ENCODE measurements around the gene PTPRD. TPM values are rescaled to one million over a fixed set of nuclear protein-coding genes. Genes with fewer than 3 reads are reported as not detected.

The PTPRD gene
- total RNA-seq, 1 donor from 2014 or later, result 75.7 TPM

DNA sequence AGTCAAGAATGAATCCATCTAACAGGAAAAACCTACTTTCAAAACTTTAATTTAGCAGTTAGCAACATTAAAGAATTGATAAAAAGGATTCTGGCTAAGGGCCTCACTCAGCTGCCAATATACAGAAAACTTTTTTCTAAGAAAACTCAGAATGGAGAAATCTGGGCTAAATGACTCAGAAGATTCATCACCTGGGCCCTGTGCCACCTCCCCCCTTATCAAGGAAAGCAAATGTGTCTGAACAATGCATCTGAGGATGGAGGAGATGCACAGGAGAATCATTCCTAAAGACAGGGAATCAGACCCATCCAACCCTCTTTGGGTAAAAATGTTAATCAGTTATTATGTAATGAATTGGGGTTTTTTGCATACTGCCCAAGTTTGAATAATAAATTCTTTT, 2221.2 kb downstream of the PTPRD start:
- Histone ChIP-seq H3K36me3 (ENCODE audit: control insufficient read depth in 3 of 3, insufficient read depth in 3 of 3, low read length in 3 of 3) (no peaks in the 10 kb centered on the region), H3K9me3 (ENCODE audit: control insufficient read depth in 3 of 3, low read length in 3 of 3) (no peaks in the 10 kb centered on the region), H3K27ac (ENCODE audit: low read depth, low read length) (no peak overlapping the region), H3K27me3 (ENCODE audit: control insufficient read depth in 3 of 3, insufficient read depth in 3 of 3, low read length in 3 of 3) (no peaks in the 10 kb centered on the region), H3K4me1 (ENCODE audit: control insufficient read depth in 3 of 3, insufficient read depth in 3 of 3, low read length in 3 of 3) (no peaks in the 10 kb centered on the region), H3K4me3 (ENCODE audit: low read length in 3 of 3) (no peak overlapping the region), H3K9ac (ENCODE audit: low read depth in 1 of 3, low read length in 3 of 3) (no peak overlapping the region)

GRCh38 chr9:8391132-8391531, 2221.7 kb downstream of the PTPRD start:
- H3K9me3 ChIP-seq (ENCODE audit: control insufficient read depth in 3 of 3, low read length in 3 of 3), result no peaks in the 10 kb centered on the region
- no peak overlapping the region for H3K9ac ChIP-seq (ENCODE audit: low read depth in 1 of 3, low read length in 3 of 3)
- H3K36me3 ChIP-seq (ENCODE audit: control insufficient read depth in 3 of 3, insufficient read depth in 3 of 3, low read length in 3 of 3), result no peaks in the 10 kb centered on the region
- no peaks in the 10 kb centered on the region for H3K27me3 ChIP-seq (ENCODE audit: control insufficient read depth in 3 of 3, insufficient read depth in 3 of 3, low read length in 3 of 3)
- no peak overlapping the region for H3K4me3 ChIP-seq (ENCODE audit: low read length in 3 of 3)
- H3K27ac ChIP-seq (ENCODE audit: low read depth, low read length), result no peak overlapping the region
- no peaks in the 10 kb centered on the region for H3K4me1 ChIP-seq (ENCODE audit: control insufficient read depth in 3 of 3, insufficient read depth in 3 of 3, low read length in 3 of 3)

DNA sequence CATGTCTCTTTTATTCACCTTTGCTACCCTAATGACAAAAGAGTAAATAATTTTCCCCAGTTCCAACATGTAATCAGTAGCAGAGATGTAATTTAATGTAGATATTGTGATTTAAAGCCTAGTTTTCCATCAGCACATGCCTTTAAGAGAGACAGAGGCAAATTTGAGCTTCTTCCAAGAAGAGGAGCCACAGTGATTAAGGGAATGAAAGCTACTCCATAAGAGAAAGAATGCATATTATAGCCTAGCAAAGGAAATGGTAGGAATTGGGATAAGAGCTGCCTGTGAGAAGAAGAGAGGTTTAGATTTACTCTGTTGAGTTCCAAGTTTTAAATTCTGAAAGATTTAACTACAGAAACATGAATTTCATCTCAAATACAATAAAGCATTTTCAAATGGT, 2222.2 kb downstream of the PTPRD start:
- Histone ChIP-seq H3K36me3 (ENCODE audit: control insufficient read depth in 3 of 3, insufficient read depth in 3 of 3, low read length in 3 of 3) (no peaks in the 10 kb centered on the region), H3K27ac (ENCODE audit: low read depth, low read length) (no peak overlapping the region), H3K4me3 (ENCODE audit: low read length in 3 of 3) (no peak overlapping the region), H3K9me3 (ENCODE audit: control insufficient read depth in 3 of 3, low read length in 3 of 3) (no peaks in the 10 kb centered on the region), H3K4me1 (ENCODE audit: control insufficient read depth in 3 of 3, insufficient read depth in 3 of 3, low read length in 3 of 3) (no peaks in the 10 kb centered on the region), H3K9ac (ENCODE audit: low read depth in 1 of 3, low read length in 3 of 3) (no peak overlapping the region), H3K27me3 (ENCODE audit: control insufficient read depth in 3 of 3, insufficient read depth in 3 of 3, low read length in 3 of 3) (no peaks in the 10 kb centered on the region)

GRCh38 chr9:8389531-8389930, 2223.3 kb downstream of the PTPRD start:
- no peaks in the 10 kb centered on the region for H3K4me1 ChIP-seq (ENCODE audit: control insufficient read depth in 3 of 3, insufficient read depth in 3 of 3, low read length in 3 of 3)
- H3K9me3 ChIP-seq (ENCODE audit: control insufficient read depth in 3 of 3, low read length in 3 of 3), result no peaks in the 10 kb centered on the region
- no peak overlapping the region for H3K27ac ChIP-seq (ENCODE audit: low read depth, low read length)
- no peak overlapping the region for H3K9ac ChIP-seq (ENCODE audit: low read depth in 1 of 3, low read length in 3 of 3)
- no peaks in the 10 kb centered on the region for H3K36me3 ChIP-seq (ENCODE audit: control insufficient read depth in 3 of 3, insufficient read depth in 3 of 3, low read length in 3 of 3)
- H3K4me3 ChIP-seq (ENCODE audit: low read length in 3 of 3), result no peak overlapping the region
- H3K27me3 ChIP-seq (ENCODE audit: control insufficient read depth in 3 of 3, insufficient read depth in 3 of 3, low read length in 3 of 3), result no peaks in the 10 kb centered on the region

DNA sequence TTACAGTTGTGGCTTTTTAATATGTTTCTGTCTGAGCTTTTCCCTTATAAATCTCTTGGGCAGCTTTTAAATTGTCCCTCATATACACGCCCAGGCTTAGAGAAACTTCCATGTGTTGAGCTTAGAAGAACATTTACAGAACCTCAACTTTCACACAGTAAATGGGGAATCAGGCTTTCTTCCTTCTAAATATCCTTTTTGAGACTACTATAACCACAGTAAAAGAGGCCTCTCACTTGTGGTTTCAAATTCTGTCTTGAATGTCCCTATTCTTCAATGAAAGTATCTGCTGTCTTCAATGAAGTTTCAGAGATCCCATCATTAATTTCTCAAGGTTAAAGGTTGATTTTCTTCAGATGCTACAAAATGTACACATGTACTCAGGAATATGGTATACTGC, 2224.7 kb downstream of the PTPRD start:
- Histone ChIP-seq H3K4me1 (ENCODE audit: control insufficient read depth in 3 of 3, insufficient read depth in 3 of 3, low read length in 3 of 3) (no peaks in the 10 kb centered on the region), H3K27me3 (ENCODE audit: control insufficient read depth in 3 of 3, insufficient read depth in 3 of 3, low read length in 3 of 3) (no peaks in the 10 kb centered on the region), H3K36me3 (ENCODE audit: control insufficient read depth in 3 of 3, insufficient read depth in 3 of 3, low read length in 3 of 3) (no peaks in the 10 kb centered on the region), H3K9ac (ENCODE audit: low read depth in 1 of 3, low read length in 3 of 3) (no peak overlapping the region), H3K27ac (ENCODE audit: low read depth, low read length) (no peak overlapping the region), H3K4me3 (ENCODE audit: low read length in 3 of 3) (no peak overlapping the region), H3K9me3 (ENCODE audit: control insufficient read depth in 3 of 3, low read length in 3 of 3) (no peaks in the 10 kb centered on the region)

DNA sequence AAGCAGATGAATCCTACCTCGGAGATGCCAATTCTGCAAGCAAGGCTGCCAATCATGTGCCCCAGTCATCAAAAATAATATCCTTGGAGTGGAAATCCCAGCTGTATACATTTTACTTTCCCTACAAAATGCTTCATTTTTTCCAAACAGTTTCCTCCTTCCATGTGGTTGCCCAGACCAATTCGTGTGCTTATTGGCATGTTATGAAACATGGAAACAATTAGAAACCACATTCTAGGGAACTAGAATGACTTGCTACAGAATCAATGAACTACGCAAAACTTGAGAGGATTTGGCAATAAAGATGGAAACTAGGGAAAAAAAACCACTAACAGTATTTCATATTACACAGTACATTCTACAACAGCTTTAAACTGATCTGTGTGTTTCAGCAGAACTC, 2228.7 kb downstream of the PTPRD start:
- Histone ChIP-seq H3K27ac (ENCODE audit: low read depth, low read length) (no peak overlapping the region), H3K4me3 (ENCODE audit: low read length in 3 of 3) (no peak overlapping the region), H3K27me3 (ENCODE audit: control insufficient read depth in 3 of 3, insufficient read depth in 3 of 3, low read length in 3 of 3) (no peaks in the 10 kb centered on the region), H3K36me3 (ENCODE audit: control insufficient read depth in 3 of 3, insufficient read depth in 3 of 3, low read length in 3 of 3) (no peaks in the 10 kb centered on the region), H3K9ac (ENCODE audit: low read depth in 1 of 3, low read length in 3 of 3) (no peak overlapping the region), H3K4me1 (ENCODE audit: control insufficient read depth in 3 of 3, insufficient read depth in 3 of 3, low read length in 3 of 3) (no peaks in the 10 kb centered on the region), H3K9me3 (ENCODE audit: control insufficient read depth in 3 of 3, low read length in 3 of 3) (no peaks in the 10 kb centered on the region)

DNA sequence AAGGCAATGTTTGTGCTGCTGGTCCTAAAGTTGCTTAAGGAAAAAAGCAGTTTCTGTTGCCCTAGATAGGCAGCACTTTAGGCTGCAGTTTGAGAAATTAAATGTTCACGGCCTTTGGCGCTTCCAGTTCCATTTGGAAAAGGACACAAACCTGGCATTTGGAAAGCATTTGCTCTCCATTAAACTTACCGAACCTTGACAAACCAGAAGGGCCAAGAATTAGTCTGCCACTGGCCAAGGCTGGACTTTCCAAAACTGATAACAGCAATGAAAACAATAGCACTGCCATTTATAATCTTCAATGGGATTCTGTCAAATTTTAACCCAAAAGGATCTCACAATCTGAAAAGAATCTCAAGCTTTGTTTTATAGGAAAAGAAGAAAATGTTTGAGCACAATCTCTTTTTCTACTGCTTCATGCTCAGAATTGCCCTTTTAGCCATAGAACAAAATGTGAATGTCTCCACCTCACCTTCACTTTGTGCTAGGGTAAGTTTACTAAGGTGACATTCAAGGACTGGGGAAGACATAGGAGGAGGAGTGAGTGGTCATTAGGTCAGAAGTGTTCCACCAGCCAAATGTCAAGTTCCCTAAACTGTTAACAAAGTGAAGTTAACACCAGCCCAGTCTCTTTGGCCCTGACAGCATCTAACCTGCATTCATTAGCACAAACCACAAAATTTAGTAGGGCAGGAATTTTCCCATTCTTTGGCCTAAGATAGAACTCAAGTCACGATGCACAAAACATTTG, 2229.8 kb downstream of the PTPRD start:
- Histone ChIP-seq H3K27ac (ENCODE audit: low read depth, low read length) (no peak overlapping the region), H3K4me3 (ENCODE audit: low read length in 3 of 3) (no peak overlapping the region), H3K9ac (ENCODE audit: low read depth in 1 of 3, low read length in 3 of 3) (no peak overlapping the region), H3K9me3 (ENCODE audit: control insufficient read depth in 3 of 3, low read length in 3 of 3) (no peaks in the 10 kb centered on the region), H3K4me1 (ENCODE audit: control insufficient read depth in 3 of 3, insufficient read depth in 3 of 3, low read length in 3 of 3) (no peaks in the 10 kb centered on the region), H3K36me3 (ENCODE audit: control insufficient read depth in 3 of 3, insufficient read depth in 3 of 3, low read length in 3 of 3) (no peaks in the 10 kb centered on the region), H3K27me3 (ENCODE audit: control insufficient read depth in 3 of 3, insufficient read depth in 3 of 3, low read length in 3 of 3) (no peaks in the 10 kb centered on the region)

GRCh38 chr9:8382266-8382665, 2230.5 kb downstream of the PTPRD start:
- H3K9ac ChIP-seq (ENCODE audit: low read depth in 1 of 3, low read length in 3 of 3), result no peak overlapping the region

GRCh38 chr9:8381601-8382000, 2231.2 kb downstream of the PTPRD start:
- Histone ChIP-seq H3K9me3 (ENCODE audit: control insufficient read depth in 3 of 3, low read length in 3 of 3) (no peaks in the 10 kb centered on the region), H3K27ac (ENCODE audit: low read depth, low read length) (no peak overlapping the region), H3K9ac (ENCODE audit: low read depth in 1 of 3, low read length in 3 of 3) (no peak overlapping the region), H3K27me3 (ENCODE audit: control insufficient read depth in 3 of 3, insufficient read depth in 3 of 3, low read length in 3 of 3) (no peaks in the 10 kb centered on the region), H3K36me3 (ENCODE audit: control insufficient read depth in 3 of 3, insufficient read depth in 3 of 3, low read length in 3 of 3) (no peaks in the 10 kb centered on the region), H3K4me3 (ENCODE audit: low read length in 3 of 3) (no peak overlapping the region), H3K4me1 (ENCODE audit: control insufficient read depth in 3 of 3, insufficient read depth in 3 of 3, low read length in 3 of 3) (no peaks in the 10 kb centered on the region)

More at GRCh38 chr9:8382266-8382665, 2230.5 kb downstream of the PTPRD start:
- H3K4me3 ChIP-seq (ENCODE audit: low read length in 3 of 3), result no peak overlapping the region
- H3K4me1 ChIP-seq (ENCODE audit: control insufficient read depth in 3 of 3, insufficient read depth in 3 of 3, low read length in 3 of 3), result no peaks in the 10 kb centered on the region
- H3K36me3 ChIP-seq (ENCODE audit: control insufficient read depth in 3 of 3, insufficient read depth in 3 of 3, low read length in 3 of 3), result no peaks in the 10 kb centered on the region
- no peaks in the 10 kb centered on the region for H3K27me3 ChIP-seq (ENCODE audit: control insufficient read depth in 3 of 3, insufficient read depth in 3 of 3, low read length in 3 of 3)
- no peaks in the 10 kb centered on the region for H3K9me3 ChIP-seq (ENCODE audit: control insufficient read depth in 3 of 3, low read length in 3 of 3)
- no peak overlapping the region for H3K27ac ChIP-seq (ENCODE audit: low read depth, low read length)

GRCh38 chr9:8374471-8374870, 2238.3 kb downstream of the PTPRD start:
- Histone ChIP-seq H3K9me3 (ENCODE audit: control insufficient read depth in 3 of 3, low read length in 3 of 3) (no peaks in the 10 kb centered on the region), H3K9ac (ENCODE audit: low read depth in 1 of 3, low read length in 3 of 3) (no peak overlapping the region), H3K27ac (ENCODE audit: low read depth, low read length) (no peak overlapping the region), H3K27me3 (ENCODE audit: control insufficient read depth in 3 of 3, insufficient read depth in 3 of 3, low read length in 3 of 3) (no peaks in the 10 kb centered on the region), H3K4me1 (ENCODE audit: control insufficient read depth in 3 of 3, insufficient read depth in 3 of 3, low read length in 3 of 3) (no peaks in the 10 kb centered on the region), H3K4me3 (ENCODE audit: low read length in 3 of 3) (no peak overlapping the region), H3K36me3 (ENCODE audit: control insufficient read depth in 3 of 3, insufficient read depth in 3 of 3, low read length in 3 of 3) (no peaks in the 10 kb centered on the region)
